ENCODE results near the gene SDK1. TPM values are rescaled to one million over a fixed set of nuclear protein-coding genes. Genes with fewer than 3 reads are reported as not detected.

SDK1 gene
- total and polyA plus RNA-seq, 2 of the 8 experiments (the other 6 are each of a cell fraction or from before 2014, with no cell fraction given): 3.3 to 7.2 TPM

GRCh38 chr7:3705258-3705657 lies 404.2 kb downstream of the SDK1 start:
- Histone ChIP-seq H3K4me3 (ENCODE audit: extremely low read depth in 1 of 4, insufficient read depth in 2 of 4, low read depth in 3 of 4, low read length in 4 of 4) (no peak overlapping the region), H3K23me2 (ENCODE audit: low read depth, low read length) (no peaks in the 10 kb centered on the region), H2AK5ac (ENCODE audit: low read depth, low read length) (no peak overlapping the region), H4K20me1 (replicated peaks in 1 of 2; ENCODE audit: control insufficient read depth in 1 of 2, insufficient read depth in 2 of 2, low read length in 2 of 2) (no peaks in the 10 kb centered on the region), H3K27ac (ENCODE audit: low read depth, low read length) (no peak overlapping the region), H3K36me3 (ENCODE audit: control insufficient read depth in 2 of 4, insufficient read depth in 4 of 4, low read length in 3 of 4) (no peaks in the 10 kb centered on the region), H3K4me2 (ENCODE audit: insufficient read depth in 1 of 2, low read depth in 2 of 2, low read length in 2 of 2) (no peak overlapping the region), H3K4me1 (replicated peaks in 1 of 4; ENCODE audit: control insufficient read depth in 3 of 4, insufficient read depth in 4 of 4, low read length in 3 of 4) (no peaks in the 10 kb centered on the region), H3K23ac (ENCODE audit: insufficient read length) (no peak overlapping the region), H3K9me3 (ENCODE audit: insufficient read depth in 2 of 2, low read depth in 1 of 2, low read length in 1 of 2) (0 out of 4 replicates have a peak, but pooled peaks cover 0 to 3% of the 10 kb centered on the region in 2 experiments), H3K27me3 (replicated peaks in 1 of 4; ENCODE audit: control insufficient read depth in 3 of 4, extremely low read depth in 1 of 4, insufficient read depth in 3 of 4, low read length in 3 of 4) (no peaks in the 10 kb centered on the region), H3K79me1 (ENCODE audit: low read depth, low read length) (no peaks in the 10 kb centered on the region), H2BK20ac (ENCODE audit: low read length) (no peak overlapping the region), H2BK5ac (ENCODE audit: low read depth, low read length) (no peak overlapping the region), H3K18ac (ENCODE audit: extremely low read depth, low read length) (no peak overlapping the region), H3K4ac (replicated peaks; ENCODE audit: insufficient read length, low read depth, low read length) (no peak overlapping the region), H3K14ac (ENCODE audit: insufficient read length) (no peak overlapping the region), H2BK15ac (ENCODE audit: low read length) (no peak overlapping the region), H3K9ac (replicated peaks in 1 of 4; ENCODE audit: extremely low read depth in 1 of 4, low read depth in 3 of 4, low read length in 3 of 4) (no peak overlapping the region), H4K8ac (ENCODE audit: extremely low read depth, insufficient read depth, low read length) (no peak overlapping the region), H3K79me2 (ENCODE audit: control insufficient read depth in 1 of 2, insufficient read depth in 2 of 2, low read length in 2 of 2) (no peaks in the 10 kb centered on the region), H4K5ac (ENCODE audit: insufficient read length, low read depth, low read length) (no peak overlapping the region), H4K91ac (replicated peaks; ENCODE audit: insufficient read length, low read length) (no peak overlapping the region), H3K56ac (replicated peaks; ENCODE audit: insufficient read length, low read depth, low read length) (no peak overlapping the region), H2AFZ (ENCODE audit: low read length) (no peak overlapping the region), H2BK12ac (ENCODE audit: low read depth, low read length) (no peak overlapping the region), H2BK120ac (replicated peaks; ENCODE audit: low read depth, low read length) (no peak overlapping the region)
- DNase-seq (ENCODE audit: low read depth in 1 of 2, low spot score in 2 of 2): no peak
- TF ChIP-seq POU5F1 (IDR thresholded peaks at IDR 0.05; ENCODE audit: low read depth, low read length) (no peak), CEBPB (IDR thresholded peaks at IDR 0.05; ENCODE audit: low read depth, low read length) (no peak), POLR2A (IDR thresholded peaks at IDR 0.05; ENCODE audit: control extremely low read depth in 1 of 2, low read depth in 2 of 2, low read length in 2 of 2) (no peak), EZH2 (IDR thresholded peaks at IDR 0.05; ENCODE audit: low read depth, low read length, severe bottlenecking) (no peak), ZNF274 (IDR thresholded peaks at IDR 0.05; ENCODE audit: borderline replicate concordance, extremely low read depth, low read length) (no peak), JUND (IDR thresholded peaks at IDR 0.05; ENCODE audit: low read length) (no peak), TCF12 (IDR thresholded peaks at IDR 0.05; ENCODE audit: low read depth, low read length) (no peak), ATF2 (IDR thresholded peaks at IDR 0.05; ENCODE audit: low read length) (no peak)
- 95% methylated on average over 1 of the region's 1 CpG; no CpG with 5 or more reads in 1 of the 2 experiments for WGBS, 2 experiments (ENCODE audit: extremely low coverage in 1 of 2, insufficient coverage in 1 of 2, insufficient read length in 1 of 2, insufficient replicate concordance in 2 of 2, low coverage in 1 of 2, low lambda C conversion rate in 2 of 2, missing lambda C conversion rate in 1 of 2)
- no peak for FAIRE-seq
- POLR2A ChIA-PET (ENCODE audit: partially characterized antibody): no interaction called here
- CTCF ChIA-PET (ENCODE audit: partially characterized antibody): no interaction called here
